22Rv1 (cell line): ENCODE results near the gene SAC3D1.

Experiments used
- ZFX ChIP-seq: fragments of 450-650 bp; IDR thresholded peaks from 2 replicates; pipeline ENCODE4 v1.6.1; 2017; ENCODE audit warnings: antibody characterized with exemption, borderline replicate concordance
- TF ChIP-seq, protein P1 (sequence below): fragments of 450-650 bp; IDR thresholded peaks from 2 replicates; pipeline ENCODE4 v1.5.1; 2017; ENCODE audit warnings: mild to moderate bottlenecking

DNA sequence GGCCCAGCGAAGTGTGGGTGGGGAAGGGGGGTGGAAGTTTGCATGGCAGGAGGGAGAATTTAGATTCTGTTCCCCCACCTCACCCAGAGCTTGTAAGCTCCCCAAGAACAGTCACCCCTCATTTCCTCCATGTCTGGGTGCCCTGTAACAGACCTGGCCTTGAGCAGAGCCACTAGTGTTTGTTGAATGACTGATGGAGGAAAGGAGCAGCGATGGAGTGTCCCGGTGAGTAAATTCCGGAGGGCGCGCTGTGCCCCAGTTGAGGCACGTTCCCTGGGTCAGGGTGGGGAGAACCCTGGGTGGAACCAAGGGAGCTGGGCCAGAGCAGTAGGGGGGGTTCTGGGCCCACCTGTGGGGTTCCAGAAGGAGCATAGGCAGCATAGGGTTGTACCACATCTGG lies 16.5 kb downstream of the SAC3D1 start:
- TF ChIP-seq, protein P1, sequence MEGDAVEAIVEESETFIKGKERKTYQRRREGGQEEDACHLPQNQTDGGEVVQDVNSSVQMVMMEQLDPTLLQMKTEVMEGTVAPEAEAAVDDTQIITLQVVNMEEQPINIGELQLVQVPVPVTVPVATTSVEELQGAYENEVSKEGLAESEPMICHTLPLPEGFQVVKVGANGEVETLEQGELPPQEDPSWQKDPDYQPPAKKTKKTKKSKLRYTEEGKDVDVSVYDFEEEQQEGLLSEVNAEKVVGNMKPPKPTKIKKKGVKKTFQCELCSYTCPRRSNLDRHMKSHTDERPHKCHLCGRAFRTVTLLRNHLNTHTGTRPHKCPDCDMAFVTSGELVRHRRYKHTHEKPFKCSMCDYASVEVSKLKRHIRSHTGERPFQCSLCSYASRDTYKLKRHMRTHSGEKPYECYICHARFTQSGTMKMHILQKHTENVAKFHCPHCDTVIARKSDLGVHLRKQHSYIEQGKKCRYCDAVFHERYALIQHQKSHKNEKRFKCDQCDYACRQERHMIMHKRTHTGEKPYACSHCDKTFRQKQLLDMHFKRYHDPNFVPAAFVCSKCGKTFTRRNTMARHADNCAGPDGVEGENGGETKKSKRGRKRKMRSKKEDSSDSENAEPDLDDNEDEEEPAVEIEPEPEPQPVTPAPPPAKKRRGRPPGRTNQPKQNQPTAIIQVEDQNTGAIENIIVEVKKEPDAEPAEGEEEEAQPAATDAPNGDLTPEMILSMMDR: no peak
- no peak for TF ChIP-seq ZFX
